NCI-H748 (cell line): Measurements from ENCODE around the gene EOMES.
A peak's percentile ranks its signal among the peaks of the same experiment; 100 is the strongest.

ENCODE experiments used
- DNase-seq: peaks from one replicate; lab custom pipeline; 2025; ENCODE audit not compliant: unreplicated experiment; lab: John Stamatoyannopoulos, UW

EOMES gene

GRCh38 chr3:27681249-27681748 lies 40.8 kb downstream of the EOMES start:
- peak; percentile 48 for DNase-seq

- DNase-seq = no peak
Measured at GRCh38 chr3:27680517-27681246, 41.4 kb downstream of the EOMES start.

GRCh38 chr3:27679691-27680090 lies 42.4 kb downstream of the EOMES start:
- no peak for DNase-seq

GRCh38 chr3:27678234-27678633 lies 43.9 kb downstream of the EOMES start:
- no peak for DNase-seq

- no peak for DNase-seq
Measured at GRCh38 chr3:27677565-27677964, 44.6 kb downstream of the EOMES start.

GRCh38 chr3:27675287-27675686 lies 46.8 kb downstream of the EOMES start:
- peak; percentile 3 for DNase-seq

- no peak for DNase-seq
Measured at GRCh38 chr3:27673701-27674100, 48.4 kb downstream of the EOMES start.

- no peak for DNase-seq
Measured at GRCh38 chr3:27671101-27671500, 51.0 kb downstream of the EOMES start.

GRCh38 chr3:27670619-27671018 lies 51.5 kb downstream of the EOMES start:
- DNase-seq = no peak

- DNase-seq = no peak
Measured at GRCh38 chr3:27669591-27669990, 52.5 kb downstream of the EOMES start.

GRCh38 chr3:27667751-27668150 lies 54.4 kb downstream of the EOMES start:
- DNase-seq = no peak

GRCh38 chr3:27666708-27667107 lies 55.4 kb downstream of the EOMES start:
- peak; percentile 64 for DNase-seq

- DNase-seq = no peak
Measured at GRCh38 chr3:27666272-27666671, 55.9 kb downstream of the EOMES start.
